Measurements from ENCODE around the gene CNTF.
"Not testable (repeated sequence)": the region's sequence is repeated elsewhere in the genome, so short reads cannot be mapped to it uniquely, and the experiment has no call there.

Gene CNTF

DNA sequence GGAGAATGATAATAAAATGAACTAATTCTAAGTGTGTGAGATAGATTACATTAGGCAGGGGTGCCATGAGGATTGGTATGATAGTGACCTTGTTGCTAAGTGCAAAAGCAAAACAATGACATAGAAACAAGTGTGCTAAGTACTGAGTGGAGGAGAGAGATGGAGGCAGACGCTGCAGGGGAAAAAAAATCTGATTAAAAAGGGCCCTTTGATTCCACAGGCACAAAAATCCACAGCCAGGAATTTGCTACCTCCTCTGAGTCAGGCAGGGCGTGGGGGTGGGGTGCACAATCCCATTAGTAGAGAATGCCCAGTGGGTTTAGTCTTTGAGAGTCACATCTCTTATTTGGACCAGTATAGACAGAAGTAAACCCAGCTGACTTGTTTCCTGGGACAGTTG is at the start of gene CNTF:
TSS of gene CNTF (plus strand) at position 322 of the 400 bp plus-strand sequence. CDS start 88 bp downstream, outside the sequence.
- no peak for FAIRE-seq
- DNase-seq (ENCODE audit: low spot score), result no peak

- not testable (repeated sequence) for FAIRE-seq
Observed at GRCh38 chr11:58572906-58573305, 49.6 kb upstream of the CNTF start.

GRCh38 chr11:58573451-58574104 is 48.9 kb upstream of the CNTF start:
- DNase-seq (ENCODE audit: low spot score) (peak; percentile 43), FAIRE-seq (no peak)

More at GRCh38 chr11:58572906-58573305, 49.6 kb upstream of the CNTF start:
- DNase-seq (ENCODE audit: low spot score), result not testable (repeated sequence)

DNA sequence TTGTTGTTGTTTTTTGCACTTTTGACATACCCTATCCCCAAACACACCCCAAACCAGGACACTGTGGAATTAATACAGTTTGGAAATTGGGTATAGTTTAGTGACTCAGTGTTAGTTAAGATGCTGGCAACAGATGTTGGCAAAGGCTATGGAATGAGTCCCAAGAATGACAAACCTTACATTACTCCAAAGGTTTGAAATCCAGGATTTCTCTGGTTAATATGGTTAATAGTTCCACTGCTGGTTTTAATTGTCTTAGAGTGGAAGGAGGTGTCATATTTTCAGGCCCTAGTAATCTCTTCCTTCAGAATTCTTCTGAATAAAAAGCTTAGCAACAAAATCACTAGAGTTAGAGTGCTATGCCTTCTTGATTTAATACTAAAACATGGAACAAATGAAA is 47.6 kb upstream of the CNTF start:
- no peak for FAIRE-seq

DNA sequence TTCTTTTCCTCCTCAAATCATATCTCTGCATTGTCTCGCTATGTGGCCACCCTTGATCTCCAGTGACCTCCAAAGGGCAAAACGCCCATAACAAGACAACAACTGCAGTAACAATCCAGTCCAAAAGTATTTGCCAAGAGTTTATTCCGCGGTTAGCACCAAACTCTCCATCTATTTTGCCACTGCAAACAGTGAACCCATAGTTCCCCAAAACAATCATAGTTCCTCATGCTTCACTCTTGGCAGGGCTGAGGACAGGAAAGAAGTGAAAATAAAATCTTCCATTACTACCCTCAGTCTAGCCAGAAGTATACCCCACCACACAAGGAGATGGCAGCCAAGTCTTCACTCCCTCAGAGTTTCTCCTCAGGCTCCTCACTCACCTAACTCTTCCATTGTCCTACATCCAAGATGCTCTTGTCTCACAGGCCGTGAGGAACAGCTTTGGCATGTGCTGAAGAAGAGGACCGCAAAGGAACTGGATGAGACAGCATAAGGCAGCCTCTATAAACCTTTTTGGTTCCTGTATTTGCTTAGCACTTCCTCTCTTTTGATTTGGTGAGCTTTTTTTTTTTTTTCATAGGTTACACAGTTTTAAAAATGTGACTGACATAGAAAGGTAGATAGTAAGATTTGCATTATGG is 47.0 kb upstream of the CNTF start, which contains the start of gene LPXN:
TSS of gene LPXN (minus strand) at position 480 of the 644 bp plus-strand sequence. CDS start at position 396, 84 bp downstream.
- no peak for FAIRE-seq
- DNase-seq (ENCODE audit: low spot score), result no peak

More for the DNA sequence above, 47.6 kb upstream of the CNTF start:
- DNase-seq (ENCODE audit: low spot score), result no peak

- DNase-seq (ENCODE audit: low spot score), result peak; percentile 11
- no peak for FAIRE-seq
Observed at GRCh38 chr11:58576887-58577471, 45.5 kb upstream of the CNTF start.

GRCh38 chr11:58577555-58578135 is 44.8 kb upstream of the CNTF start:
- FAIRE-seq, result no peak
- no peak for DNase-seq (ENCODE audit: low spot score)

DNA sequence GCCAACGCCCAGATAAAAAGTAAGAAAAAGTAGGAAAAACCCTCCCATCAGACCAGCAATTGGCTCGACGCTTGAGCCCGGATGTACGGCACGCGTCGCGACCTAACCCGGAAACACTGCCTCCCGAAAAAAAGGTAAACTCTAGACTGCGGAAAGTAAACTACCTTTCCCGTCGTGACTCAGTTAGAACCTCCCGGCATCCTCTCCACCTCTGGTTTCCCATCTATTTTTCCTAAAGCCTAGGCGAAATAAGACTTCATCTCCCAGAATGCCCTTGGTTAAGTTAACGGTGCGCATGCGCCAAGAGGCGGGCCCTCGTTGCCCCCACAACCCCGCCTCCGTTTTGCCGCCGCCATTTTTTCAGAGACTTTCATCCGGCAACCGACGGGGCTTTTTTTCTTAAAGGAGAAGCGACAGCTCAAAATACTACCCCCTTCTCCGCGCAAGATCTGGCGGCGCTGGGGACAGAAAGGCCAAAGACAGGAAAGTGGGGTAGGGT is 44.3 kb upstream of the CNTF start:
- FAIRE-seq, result no peak
- DNase-seq (ENCODE audit: low spot score), result peak; percentile 86

GRCh38 chr11:58578635-58579191 is 43.8 kb upstream of the CNTF start, which contains the start of gene ZFP91:
Gene ZFP91, plus strand, starts transcription at chr11:58579063. Its CDS starts 219 bp downstream, at chr11:58579282.
- DNase-seq (ENCODE audit: low spot score) (peak; percentile 94), FAIRE-seq (peak; percentile 9)

- FAIRE-seq, result peak; percentile 81
- DNase-seq (ENCODE audit: low spot score), result peak; percentile 88
Observed at GRCh38 chr11:58579192-58580129, 43.0 kb upstream of the CNTF start.

GRCh38 chr11:58580311-58580710 is 42.2 kb upstream of the CNTF start:
- FAIRE-seq (no peak), DNase-seq (ENCODE audit: low spot score) (no peak)

DNA sequence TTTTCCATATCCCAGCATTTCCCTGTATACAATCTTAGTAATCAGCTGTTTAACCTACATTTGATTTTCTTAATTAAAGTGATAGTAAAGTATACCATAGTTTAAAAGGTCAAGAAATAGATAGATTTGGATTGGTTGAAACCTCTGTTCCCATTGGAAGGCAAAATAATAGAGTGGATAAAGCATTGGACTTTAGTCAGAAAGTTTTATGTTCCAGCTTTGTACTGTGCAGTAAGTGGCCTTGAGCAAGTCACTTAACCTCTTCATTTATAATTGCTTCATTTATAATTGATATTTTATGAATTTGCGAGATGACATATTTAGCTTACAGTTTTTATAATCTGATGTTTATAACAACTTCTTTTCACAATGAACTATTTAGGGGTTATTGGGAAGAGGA is 40.0 kb upstream of the CNTF start:
- no peak for DNase-seq (ENCODE audit: low spot score)
- no peak for FAIRE-seq

GRCh38 chr11:58586998-58587397 is 35.5 kb upstream of the CNTF start:
- DNase-seq (ENCODE audit: low spot score) (no peak), FAIRE-seq (no peak)

GRCh38 chr11:58591659-58592058 is 30.8 kb upstream of the CNTF start:
- DNase-seq (ENCODE audit: low spot score), result no peak
- no peak for FAIRE-seq

GRCh38 chr11:58592760-58593472 is 29.5 kb upstream of the CNTF start:
- no peak for FAIRE-seq
- no peak for DNase-seq (ENCODE audit: low spot score)

DNA sequence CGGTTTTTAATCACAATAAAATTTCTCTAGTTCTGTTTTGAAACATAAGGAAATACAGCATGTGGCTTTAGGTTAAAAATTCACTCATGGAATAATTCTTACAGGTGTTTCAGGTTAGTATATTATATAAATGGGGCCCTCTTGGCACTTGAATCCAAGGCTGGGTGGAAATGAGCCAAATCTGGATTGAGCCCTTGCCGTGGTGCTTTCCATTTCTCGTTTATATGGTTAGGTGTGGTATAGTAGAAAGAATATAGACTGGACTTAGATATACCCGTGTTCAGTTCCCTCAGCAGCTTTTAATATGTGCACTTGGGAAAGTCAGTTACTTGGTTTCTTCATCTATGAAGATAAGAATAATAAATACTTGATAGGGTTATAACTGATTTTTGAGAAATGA is 27.6 kb upstream of the CNTF start:
- no peak for DNase-seq (ENCODE audit: low spot score)
- no peak for FAIRE-seq

DNA sequence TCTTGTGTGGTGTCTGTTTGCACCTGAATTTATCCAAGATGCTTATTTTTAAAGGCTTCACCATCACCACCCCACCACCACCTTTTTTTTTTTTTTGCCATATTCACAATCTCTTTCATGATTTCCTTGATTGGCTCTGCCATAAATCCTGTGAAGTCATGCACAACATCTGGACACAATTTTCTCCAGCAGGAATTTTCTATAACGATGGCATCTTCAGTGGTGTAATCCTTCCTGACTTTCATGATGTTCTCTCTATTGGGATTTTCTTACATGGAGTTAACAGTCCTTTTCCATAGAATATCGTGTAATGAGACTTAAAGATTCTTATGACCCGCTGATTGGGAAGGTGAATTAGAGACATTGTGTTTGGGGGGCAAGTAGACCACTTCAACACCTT is 25.8 kb upstream of the CNTF start:
- no peak for DNase-seq (ENCODE audit: low spot score)
- no peak for FAIRE-seq

DNA sequence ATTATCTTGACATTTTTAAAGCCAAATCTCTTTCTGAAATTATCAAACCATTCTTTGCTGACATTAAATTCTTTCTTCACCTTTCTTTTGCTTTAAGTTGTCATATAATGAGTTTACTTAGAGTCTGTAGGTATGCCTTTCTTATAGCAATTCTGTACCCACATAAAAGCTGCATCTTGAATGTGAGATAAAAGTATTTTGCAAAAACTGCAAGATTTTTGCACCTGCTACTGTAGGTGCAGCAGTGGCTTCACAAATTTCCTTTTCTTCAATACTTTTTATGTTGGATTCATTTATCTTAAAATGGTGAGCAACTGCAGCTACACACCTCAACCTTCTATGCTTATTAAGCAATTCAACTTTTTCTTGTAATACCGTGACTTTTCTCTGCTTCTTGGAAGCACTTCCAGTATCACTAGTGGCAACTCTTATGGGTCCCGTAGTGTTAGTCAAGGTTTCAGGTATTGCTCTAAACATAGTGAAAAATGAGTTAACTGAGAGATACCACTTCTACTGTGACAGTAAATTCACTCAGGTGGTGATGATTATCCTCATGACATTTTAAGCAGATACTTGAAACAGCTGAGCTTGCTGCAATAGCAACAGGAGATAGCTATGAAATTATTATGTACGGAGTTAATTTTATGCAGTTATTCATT is 24.9 kb upstream of the CNTF start:
- DNase-seq (ENCODE audit: low spot score), result no peak
- FAIRE-seq, result no peak

- FAIRE-seq (no peak), DNase-seq (ENCODE audit: low spot score) (no peak)
Observed at GRCh38 chr11:58600510-58600909, 22.0 kb upstream of the CNTF start.
